Measurements from ENCODE around the gene INTS15.

GRCh38 chr7:6642239-6642839 lies 52.5 kb downstream of the INTS15 start:
- TF ChIP-seq CTCF (conservative IDR thresholded peaks at IDR 0.05; ENCODE audit: low read length) (no peak), EZH2phosphoT487 (IDR thresholded peaks at IDR 0.05; ENCODE audit: borderline replicate concordance) (no peak)
